Vagina (tissue), 2 donors: ENCODE results near the gene C4orf51.

Source experiments
- CTCF ChIP-seq, 3 experiments: fragments of 450-650 bp in 2 of 3; fragments of 200-600 bp in 1 of 3; sonication (generic) in 1 of 3; IDR thresholded peaks; one replicate each; pipeline ENCODE4 v1.5.1; 2017 to 2019; ENCODE audit warnings: antibody characterized with exemption in 3 of 3, mild to moderate bottlenecking in 2 of 3, moderate library complexity in 2 of 3
- POLR2A ChIP-seq, 2 donors: fragments of 450-650 bp; IDR thresholded peaks; one replicate each; pipeline ENCODE4 v1.6.1; 2017; ENCODE audit warnings: antibody characterized with exemption in 2 of 2, mild to moderate bottlenecking in 2 of 2, moderate library complexity in 2 of 2

DNA sequence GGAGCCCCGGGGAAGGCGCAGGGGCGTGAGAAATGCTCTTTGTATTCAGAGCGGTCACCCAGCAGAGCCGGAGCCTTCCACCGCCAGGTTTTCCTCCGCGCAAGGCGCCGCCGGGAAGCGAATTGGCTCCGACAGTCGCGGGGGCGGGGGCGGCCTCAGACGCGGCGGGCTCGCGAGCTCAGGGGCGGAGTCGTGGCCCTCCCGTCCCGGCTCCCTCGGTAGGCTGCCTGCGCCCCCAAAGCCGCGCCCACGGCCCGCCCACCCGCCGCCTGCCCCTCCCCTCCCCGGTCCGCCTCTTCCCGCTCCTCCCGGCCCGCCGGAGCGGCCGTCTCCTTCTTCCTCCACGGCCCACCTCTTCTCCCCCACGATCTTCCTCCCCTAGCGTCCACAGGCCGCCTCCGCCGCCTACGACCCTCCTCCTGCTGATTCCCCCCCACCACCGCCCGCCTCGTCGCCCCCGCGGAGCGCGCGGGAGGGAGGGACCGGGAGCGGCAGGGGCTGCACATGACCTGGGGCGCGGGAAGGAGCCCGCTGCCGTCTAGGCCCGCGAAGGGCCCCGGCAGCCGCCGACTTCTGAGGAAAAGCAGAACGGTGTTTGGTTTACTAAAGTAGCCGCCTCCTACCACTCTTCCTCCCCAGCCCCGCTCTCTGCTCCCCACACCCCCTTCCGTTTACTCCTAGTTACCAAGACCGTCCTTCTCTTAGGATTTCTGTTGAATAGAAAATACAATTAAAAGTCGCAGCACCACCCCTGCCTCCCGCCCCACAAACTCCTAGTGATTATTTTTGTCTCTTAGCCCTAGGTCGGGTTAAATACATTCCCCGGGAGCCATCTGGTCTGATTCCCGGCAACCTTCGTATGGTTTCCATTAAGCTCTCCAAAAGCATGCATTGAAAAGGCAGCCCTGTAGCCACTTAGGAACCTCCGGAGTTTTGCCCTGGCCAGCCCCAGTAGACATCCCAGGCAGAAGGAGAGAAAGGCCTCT lies 53.2 kb downstream of the C4orf51 start:
- TF ChIP-seq POLR2A (IDR thresholded peaks at IDR 0.05) = peak; percentile 34 to 59
- TF ChIP-seq CTCF (IDR thresholded peaks at IDR 0.05) = no peak
